Subcutaneous adipose tissue (tissue), 4 donors: ENCODE results near the gene GLIS2. TPM values are rescaled to one million over a fixed set of nuclear protein-coding genes. Genes with fewer than 3 reads are reported as not detected.

ENCODE experiments used
- total RNA-seq, 4 donors: library from RNA; depleted of rRNA; stranded (reverse); fragments of >200 nt; gene quantifications; one replicate each; pipeline ENCODE4 v1.1.0, GENCODE V29; 2016
- TF ChIP-seq, protein P1 (sequence below): fragments of 450-650 bp; IDR thresholded peaks from one replicate; pipeline ENCODE4 v1.5.1; 2016; ENCODE audit warnings: low read depth, mild to moderate bottlenecking, control low read depth, antibody characterized with exemption, moderate library complexity

GLIS2 gene
- total RNA-seq, 4 donors from 2014 or later = 0.85 to 2.1 (median 1.5) TPM

- TF ChIP-seq, protein P1, sequence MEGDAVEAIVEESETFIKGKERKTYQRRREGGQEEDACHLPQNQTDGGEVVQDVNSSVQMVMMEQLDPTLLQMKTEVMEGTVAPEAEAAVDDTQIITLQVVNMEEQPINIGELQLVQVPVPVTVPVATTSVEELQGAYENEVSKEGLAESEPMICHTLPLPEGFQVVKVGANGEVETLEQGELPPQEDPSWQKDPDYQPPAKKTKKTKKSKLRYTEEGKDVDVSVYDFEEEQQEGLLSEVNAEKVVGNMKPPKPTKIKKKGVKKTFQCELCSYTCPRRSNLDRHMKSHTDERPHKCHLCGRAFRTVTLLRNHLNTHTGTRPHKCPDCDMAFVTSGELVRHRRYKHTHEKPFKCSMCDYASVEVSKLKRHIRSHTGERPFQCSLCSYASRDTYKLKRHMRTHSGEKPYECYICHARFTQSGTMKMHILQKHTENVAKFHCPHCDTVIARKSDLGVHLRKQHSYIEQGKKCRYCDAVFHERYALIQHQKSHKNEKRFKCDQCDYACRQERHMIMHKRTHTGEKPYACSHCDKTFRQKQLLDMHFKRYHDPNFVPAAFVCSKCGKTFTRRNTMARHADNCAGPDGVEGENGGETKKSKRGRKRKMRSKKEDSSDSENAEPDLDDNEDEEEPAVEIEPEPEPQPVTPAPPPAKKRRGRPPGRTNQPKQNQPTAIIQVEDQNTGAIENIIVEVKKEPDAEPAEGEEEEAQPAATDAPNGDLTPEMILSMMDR = no peak
These were observed 1.9 kb downstream of the GLIS2 start for GRCh38 chr16:4317532-4318450.

DNA sequence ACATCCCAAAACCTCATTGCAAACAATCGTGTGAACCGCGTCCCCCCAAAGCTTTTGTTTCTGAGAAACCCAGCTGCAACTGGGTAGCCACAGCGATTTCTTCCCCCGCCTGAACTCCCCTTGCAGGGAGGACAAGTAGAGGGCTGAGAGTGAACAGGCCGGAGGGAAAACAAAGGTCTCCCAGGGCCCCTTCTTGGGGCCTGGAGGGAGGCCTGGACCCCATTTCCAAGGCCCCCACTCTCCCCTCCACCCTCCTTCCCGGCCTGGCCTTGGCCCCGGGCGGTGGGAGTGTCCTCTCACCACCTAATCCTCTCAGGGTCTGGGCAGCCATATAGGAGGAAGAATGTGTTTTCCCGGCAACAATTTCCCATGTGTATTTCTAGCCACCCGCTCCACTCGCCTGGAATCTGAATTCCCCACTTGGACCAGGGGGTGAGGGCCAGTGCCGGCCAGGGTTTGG, 2.6 kb downstream of the GLIS2 start:
- TF ChIP-seq, protein P1 = no peak

- TF ChIP-seq, protein P1 = no peak
These were observed 3.1 kb downstream of the GLIS2 start for GRCh38 chr16:4318967-4319366.

DNA sequence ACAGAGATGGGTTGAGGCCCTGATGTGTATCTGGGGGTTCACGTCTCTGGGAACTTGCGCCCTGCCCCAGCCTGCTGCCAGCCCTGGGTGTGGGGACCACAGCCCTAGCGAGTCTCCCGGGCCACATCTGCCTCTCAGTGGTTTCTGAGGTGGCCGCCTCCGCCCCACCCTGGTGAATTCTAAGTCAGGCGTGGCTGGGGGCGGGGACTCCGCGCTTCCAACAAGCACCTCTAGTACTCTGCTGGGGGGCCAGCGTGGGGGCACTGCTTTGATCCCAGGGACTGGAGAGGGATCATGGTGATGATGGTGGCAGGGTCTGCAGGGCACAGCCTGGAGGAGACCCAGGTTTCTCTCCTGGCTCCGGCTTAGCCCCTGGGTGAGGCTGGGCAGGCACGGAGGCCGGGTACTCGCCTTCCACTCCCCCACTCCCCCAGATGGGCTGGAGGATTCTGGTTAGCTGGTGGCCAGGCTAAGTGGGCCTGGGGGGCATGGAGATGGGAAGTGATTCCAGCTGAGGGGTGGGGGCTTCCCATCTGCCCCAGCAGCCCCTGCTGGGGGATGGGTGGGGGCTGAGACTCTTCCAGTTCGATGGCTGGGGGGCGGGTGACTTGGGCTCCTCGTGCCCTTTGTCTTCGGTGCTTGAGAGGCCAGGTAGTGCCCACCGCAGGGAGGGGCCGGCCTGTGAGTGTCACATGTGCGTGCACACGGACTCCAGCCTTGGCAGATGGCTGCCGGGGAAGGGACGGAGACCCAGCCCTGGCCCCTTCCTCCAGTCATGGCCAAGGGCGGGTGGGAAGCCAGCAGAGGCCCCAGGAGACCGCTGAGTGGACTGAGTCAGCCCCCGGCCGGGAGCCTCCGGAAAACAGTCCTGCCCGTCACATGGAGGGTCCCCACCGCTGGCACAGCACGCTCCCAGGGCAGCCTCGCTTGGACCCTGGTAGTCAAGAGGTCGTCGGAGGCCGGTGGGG, 3.9 kb downstream of the GLIS2 start:
- TF ChIP-seq, protein P1 = no peak

DNA sequence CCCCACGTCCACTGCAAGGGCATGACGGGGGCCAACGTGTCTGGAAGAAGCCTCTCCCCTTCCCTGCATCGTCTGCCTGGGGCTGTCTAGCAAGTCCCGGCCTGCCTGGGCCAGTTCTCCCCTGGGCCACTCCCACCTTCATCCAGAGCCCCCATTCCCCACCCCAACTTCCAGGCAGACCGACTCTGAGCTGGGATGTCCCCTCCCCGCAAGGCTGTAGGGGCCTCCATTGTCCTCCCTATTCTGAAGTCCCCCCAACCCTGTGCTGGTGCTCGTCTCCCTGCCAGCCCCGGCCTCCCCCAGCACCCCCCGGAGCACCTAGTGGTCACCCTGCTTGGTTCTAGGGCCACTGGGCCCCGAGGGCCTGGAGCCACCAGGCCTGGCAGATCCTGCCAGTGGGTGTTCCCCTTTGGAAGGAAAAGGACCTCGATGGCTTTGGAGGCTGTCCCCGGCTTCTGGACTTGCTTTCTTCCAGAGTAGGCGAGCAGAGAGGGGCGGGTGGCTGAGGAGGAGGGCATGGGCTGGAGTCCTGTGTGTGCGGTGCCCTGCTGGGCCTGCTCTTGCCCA, 4.8 kb downstream of the GLIS2 start:
- TF ChIP-seq, protein P1 = no peak

- TF ChIP-seq, protein P1 = no peak
These were observed 5.6 kb downstream of the GLIS2 start for GRCh38 chr16:4321286-4322120.
